GM12878 (cell line): Measurements from ENCODE around the gene ARMC8. TPM values are rescaled to one million over a fixed set of nuclear protein-coding genes. Genes with fewer than 3 reads are reported as not detected.
"Not testable (repeated sequence)": the region's sequence is repeated elsewhere in the genome, so short reads cannot be mapped to it uniquely, and the experiment has no call there.

ENCODE experiments used
- ATAC-seq: fragments of 200-7000 bp; cut with Tn5 transposase; 3 replicates; pipeline ENCODE4 v1.9.1; 2020; ENCODE audit warnings: mild to moderate bottlenecking, moderate library complexity
- BruUV-seq: library from RNA; stranded (reverse); fragments of 400-500 nt; replicated peaks from 2 replicates; lab custom pipeline; 2021; lab: Mats Ljungman, UMichigan
- CTCF ChIA-PET: fragments of 300-600 bp; sonication (Branson Sonifier 250); formaldehyde crosslinking; extraction: SDS; loops from one replicate; lab custom pipeline; 2021; ENCODE audit warnings: inconsistent platforms; lab: Yijun Ruan, JAX
- POLR2A ChIA-PET: fragments of 350-600 bp; formaldehyde crosslinking; extraction: SDS; loops from one replicate; lab custom pipeline; 2021; ENCODE audit warnings: inconsistent platforms; lab: Charles Lee
- RAD21 ChIA-PET: fragments of 300-600 bp; sonication (Branson Sonifier 250); formaldehyde crosslinking; loops from one replicate; lab custom pipeline; 2023; ENCODE audit warnings: antibody characterized with exemption; ENCODE audit not compliant: unreplicated experiment; lab: Charles Lee
- SMC1A ChIA-PET: fragments of 300-600 bp; sonication (Branson Sonifier 250); formaldehyde crosslinking; loops from one replicate; lab custom pipeline; 2023; ENCODE audit not compliant: unreplicated experiment, uncharacterized antibody; lab: Charles Lee
- DNase-seq: peaks from one replicate; pipeline ENCODE4 v3.0.0-alpha.2; 2011; ENCODE audit warnings: low read depth, low spot score
- FAIRE-seq: peaks from 3 replicates; lab custom pipeline; 2011; peaks lifted over from hg19 to GRCh38; lab: Jason Lieb, UNC
- H2AFZ ChIP-seq: 2 replicates; pipeline ENCODE4 v1.6.0; 2011; ENCODE audit warnings: low read depth, low read length, control low read depth; ENCODE audit not compliant: control insufficient read depth
- H3K27ac ChIP-seq: 2 replicates; pipeline ENCODE4 v1.5.1; 2011; ENCODE audit warnings: control low read depth; ENCODE audit not compliant: control insufficient read depth, insufficient read depth
- H3K27me3 ChIP-seq, 2 experiments: replicated peaks in 1 of 2; 2 replicates each; pipeline versions ENCODE4 v1.6.0 to v1.6.1; 2011; ENCODE audit warnings: low read length in 1 of 2; ENCODE audit not compliant: control insufficient read depth in 2 of 2, insufficient read depth in 2 of 2
- H3K36me3 ChIP-seq, 2 experiments: 2 replicates each; pipeline ENCODE4 v1.5.1; 2011; ENCODE audit warnings: low read length in 1 of 2; ENCODE audit not compliant: control insufficient read depth in 2 of 2, insufficient read depth in 2 of 2
- H3K4me1 ChIP-seq: 2 replicates; pipeline ENCODE4 v1.6.1; 2011; ENCODE audit warnings: mild to moderate bottlenecking, low read length, moderate library complexity, mixed read lengths; ENCODE audit not compliant: control insufficient read depth, insufficient read depth
- H3K4me2 ChIP-seq: 2 replicates; pipeline ENCODE4 v1.6.0; 2011; ENCODE audit warnings: control low read depth; ENCODE audit not compliant: control insufficient read depth, insufficient read depth
- H3K4me3 ChIP-seq: fragments of 200-600 bp; sonication (generic); 2 replicates; pipeline ENCODE4 v1.5.1; 2016
- H3K79me2 ChIP-seq: 2 replicates; pipeline ENCODE4 v1.6.0; 2011; ENCODE audit warnings: low read length; ENCODE audit not compliant: control insufficient read depth, insufficient read depth
- H3K9ac ChIP-seq: 2 replicates; pipeline ENCODE4 v1.8.0; 2011; ENCODE audit warnings: low read length, control low read depth, mixed read lengths; ENCODE audit not compliant: control insufficient read depth, insufficient read depth
- H3K9me3 ChIP-seq: replicated peaks from 3 replicates; pipeline ENCODE4 v1.5.1; 2011; ENCODE audit warnings: mild to moderate bottlenecking, low read length; ENCODE audit not compliant: control insufficient read depth, insufficient read depth
- H4K20me1 ChIP-seq: 2 replicates; pipeline ENCODE4 v1.6.0; 2011; ENCODE audit not compliant: control insufficient read depth, insufficient read depth
- ETV6 ChIP-seq, 2 experiments: fragments of 450-650 bp in 1 of 2; IDR thresholded peaks in 1 of 2; conservative IDR thresholded peaks in 1 of 2; 2 replicates each; pipeline ENCODE4 v1.6.1; 2014; ENCODE audit warnings: antibody characterized with exemption in 1 of 2, borderline replicate concordance in 1 of 2, low read depth in 1 of 2, mild to moderate bottlenecking in 1 of 2, moderate library complexity in 1 of 2
- NKRF ChIP-seq: fragments of 450-650 bp; conservative IDR thresholded peaks from 2 replicates; pipeline ENCODE4 v1.6.1; 2017; ENCODE audit warnings: mild to moderate bottlenecking, moderate library complexity
- SMAD1 ChIP-seq: fragments of 450-650 bp; IDR thresholded peaks from 2 replicates; pipeline ENCODE4 v1.6.1; 2018; ENCODE audit warnings: mild to moderate bottlenecking, low read depth; ENCODE audit not compliant: partially characterized antibody
- SMAD5 ChIP-seq: IDR thresholded peaks from 2 replicates; pipeline ENCODE4 v1.6.1; 2016; ENCODE audit warnings: antibody characterized with exemption, low read depth
- ZNF384 ChIP-seq: IDR thresholded peaks from 2 replicates; pipeline ENCODE4 v1.6.1; 2012; ENCODE audit warnings: low read depth, mild to moderate bottlenecking, low read length, improper control_type of control experiment, borderline replicate concordance
- WGBS: methylation state at CpG from one replicate; pipeline ENCODE4 v1.1.6; 2016; ENCODE audit warnings: low lambda C conversion rate; ENCODE audit not compliant: insufficient replicate concordance, insufficient coverage; ENCODE audit errors: missing lambda C conversion rate; 5-methylcytosine and 5-hydroxymethylcytosine counted together
- in situ Hi-C: fragments of 300-500 bp; cut with MboI; formaldehyde crosslinking; loops from 9 replicates; pipeline ENCODE4 v1.14.3; 2018; ENCODE audit warnings: mixed read lengths
- intact Hi-C: fragments of 100-400 bp; cut with micrococcal nuclease; formaldehyde crosslinking; loops from one replicate; pipeline ENCODE4 v1.14.2; 2022; ENCODE audit not compliant: unreplicated experiment
- polyA plus RNA-seq, 11 experiments: library from polyadenylated mRNA; depleted of rRNA in 4 of 11; unstranded in 6 of 11; stranded (reverse) in 5 of 11; fragments of >200 nt; fragmentation: Nextera tagmentation in 4 of 11; fragmentation: Illumina TruSeq in 1 of 11; extraction: Ambion mirVana in 4 of 11; extraction: Trizol in 1 of 11; gene quantifications; 1 replicate in 1 of 11; 2 replicates in 10 of 11; pipeline versions ENCODE4 v1.2.1 to v1.2.3, GENCODE V29; 2011 to 2016; ENCODE audit warnings: inconsistent platforms in 2 of 11, missing spikeins in 2 of 11, low read depth in 1 of 11
- total RNA-seq, 4 experiments: library from RNA; depleted of rRNA in 3 of 4; stranded (reverse); fragments of >200 nt in 3 of 4; fragmentation: Illumina TruSeq in 1 of 4; extraction: Trizol in 1 of 4; gene quantifications; 2 replicates each; pipeline versions ENCODE4 v1.2.1 to v1.2.3, GENCODE V29; 2013 to 2021

Gene ARMC8
- total and polyA plus RNA-seq, 10 of the 15 experiments (the other 5 are each of a cell fraction or from before 2014, with no cell fraction given) = 29.8 to 93.4 (median 45.3) TPM

DNA sequence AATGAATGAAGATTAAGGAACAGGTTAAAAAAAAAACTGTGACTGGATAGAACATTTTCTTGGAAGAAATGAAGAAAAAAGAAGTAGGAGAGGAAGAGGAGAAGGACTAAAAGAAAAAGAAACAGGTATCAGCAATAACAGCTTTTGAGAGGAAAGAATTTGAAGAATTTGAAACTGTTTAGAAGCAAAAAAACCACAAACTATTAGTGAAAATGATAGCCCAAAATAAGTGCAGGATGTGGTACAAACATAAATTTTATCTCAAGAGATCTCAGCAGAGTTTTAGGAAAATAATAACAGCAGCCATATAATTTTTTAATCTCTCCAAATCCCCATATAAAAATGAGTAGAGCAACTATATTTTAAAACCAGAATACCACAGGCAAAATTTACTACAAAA lies 46.2 kb upstream of the ARMC8 start:
- Histone ChIP-seq H3K9ac (no peak overlapping the region), H3K79me2 (no peaks in the 10 kb centered on the region), H4K20me1 (no peaks in the 10 kb centered on the region), H2AFZ (no peak overlapping the region), H3K36me3 (no peaks in the 10 kb centered on the region), H3K27me3 (no peaks in the 10 kb centered on the region; a peak in 3 of 4 replicates), H3K4me3 (no peak overlapping the region), H3K27ac (no peak overlapping the region), H3K9me3 (no peaks in the 10 kb centered on the region), H3K4me2 (no peak overlapping the region), H3K4me1 (no peaks in the 10 kb centered on the region)
- ChIA-PET SMC1A (no interaction called here), POLR2A (no interaction called here), RAD21 (no interaction called here), CTCF (no interaction called here)
- FAIRE-seq (no peak), ATAC-seq (no peak), DNase-seq (no peak)
- no TSS peak for BruUV-seq
- no peak for TF ChIP-seq ETV6 (conservative IDR thresholded peaks at IDR 0.05 in 1 of 2, IDR thresholded peaks at IDR 0.05 in 1 of 2; ENCODE audit: borderline replicate concordance in 1 of 2, low read depth in 1 of 2)
- TF ChIP-seq SMAD5 = no peak
- no peak for TF ChIP-seq SMAD1
- no peak for TF ChIP-seq NKRF
- no peak for TF ChIP-seq ZNF384
- intact Hi-C loops (no loop called here), in situ Hi-C loops (no loop called here)

DNA sequence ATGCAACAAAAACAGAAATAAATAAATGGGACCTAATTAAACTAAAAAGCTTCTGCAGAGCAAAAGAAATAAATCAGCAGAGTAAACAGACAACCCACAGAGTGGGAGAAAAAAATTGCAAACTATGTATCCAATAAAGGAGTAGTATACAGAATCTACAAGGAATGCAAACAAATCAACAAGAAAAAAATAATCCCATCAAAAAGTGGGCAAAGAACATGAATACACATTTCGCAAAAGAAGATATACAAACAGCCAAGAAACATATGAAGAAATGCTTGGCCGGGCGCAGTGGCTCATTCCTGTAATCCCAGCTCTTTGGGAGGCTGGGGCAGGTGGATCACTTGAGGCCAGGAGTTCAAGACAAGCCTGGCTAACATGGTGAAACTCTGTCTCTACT lies 44.9 kb upstream of the ARMC8 start:
- in situ Hi-C loops, H3K4me3 ChIP-seq, ATAC-seq, FAIRE-seq, H3K4me2 ChIP-seq, H3K4me1 ChIP-seq, H3K9me3 ChIP-seq, H2AFZ ChIP-seq, H3K27me3 ChIP-seq, SMC1A ChIA-PET, intact Hi-C loops, H3K27ac ChIP-seq, H4K20me1 ChIP-seq, POLR2A ChIA-PET, H3K9ac ChIP-seq, H3K79me2 ChIP-seq, H3K36me3 ChIP-seq, CTCF ChIA-PET, RAD21 ChIA-PET, BruUV-seq, DNase-seq: not testable (repeated sequence)
- 76% methylated on average over 3 of the region's 3 CpGs for WGBS
